DND-41 (cell line): ENCODE results near the gene UPP2.

Experiments used
- ATAC-seq: fragments of 200-7000 bp; cut with Tn5 transposase; 3 replicates; pipeline ENCODE4 v1.9.1; 2021; ENCODE audit warnings: low read depth; ENCODE audit not compliant: insufficient read depth
- DNase-seq: peaks from one replicate; pipeline ENCODE4 v3.0.0-alpha.2; 2020
- H2AFZ ChIP-seq: 2 replicates; pipeline ENCODE4 v1.6.0; 2012; ENCODE audit warnings: low read depth, low read length
- H3K27ac ChIP-seq: 2 replicates; pipeline ENCODE4 v1.5.1; 2012; ENCODE audit warnings: low read length, inconsistent platforms
- H3K27me3 ChIP-seq: fragments of 200-600 bp; sonication (generic); 2 replicates; pipeline ENCODE4 v1.6.0; 2012; ENCODE audit warnings: low read length, mild to moderate bottlenecking, inconsistent platforms; ENCODE audit not compliant: insufficient read depth, poor library complexity
- H3K36me3 ChIP-seq: 2 replicates; pipeline ENCODE4 v1.5.1; 2012; ENCODE audit warnings: low read length, inconsistent platforms; ENCODE audit not compliant: insufficient read depth
- H3K4me1 ChIP-seq: 2 replicates; pipeline ENCODE4 v1.5.1; 2012; ENCODE audit warnings: mild to moderate bottlenecking, low read length; ENCODE audit not compliant: insufficient read depth
- H3K4me2 ChIP-seq: 2 replicates; pipeline ENCODE4 v1.6.0; 2012; ENCODE audit warnings: mild to moderate bottlenecking, moderate library complexity, low read length, inconsistent platforms; ENCODE audit not compliant: insufficient read depth
- H3K4me3 ChIP-seq, 2 experiments: fragments of 200-600 bp in 1 of 2; shearing (Covaris generic) in 1 of 2; 2 replicates each; pipeline ENCODE4 v1.5.1; 2012 to 2016; ENCODE audit warnings: inconsistent platforms in 2 of 2, low read length in 2 of 2, mild to moderate bottlenecking in 2 of 2, low read depth in 1 of 2, moderate library complexity in 1 of 2
- H3K79me2 ChIP-seq: 2 replicates; pipeline ENCODE4 v1.6.0; 2012; ENCODE audit warnings: low read length, inconsistent platforms; ENCODE audit not compliant: insufficient read depth
- H3K9ac ChIP-seq: 2 replicates; pipeline ENCODE4 v1.6.0; 2012; ENCODE audit warnings: low read depth, mild to moderate bottlenecking, inconsistent platforms, low read length, moderate library complexity
- H3K9me3 ChIP-seq: 2 replicates; pipeline ENCODE4 v1.5.1; 2012; ENCODE audit warnings: low read length, moderate library complexity, mild to moderate bottlenecking, inconsistent platforms; ENCODE audit not compliant: insufficient read depth, severe bottlenecking
- H4K20me1 ChIP-seq: 2 replicates; pipeline ENCODE4 v1.6.0; 2012; ENCODE audit warnings: low read length; ENCODE audit not compliant: insufficient read depth
- CTCF ChIP-seq: IDR thresholded peaks from 2 replicates; pipeline ENCODE4 v1.5.1; 2012; ENCODE audit warnings: borderline replicate concordance, low read length, moderate library complexity, mild to moderate bottlenecking; ENCODE audit not compliant: poor library complexity, severe bottlenecking; ENCODE audit errors: extremely low read depth
- EZH2 ChIP-seq: IDR thresholded peaks from 3 replicates; pipeline ENCODE4 v1.6.1; 2012; ENCODE audit warnings: borderline replicate concordance, low read depth, mild to moderate bottlenecking, moderate library complexity, low read length, inconsistent platforms; ENCODE audit not compliant: severe bottlenecking

UPP2 gene

GRCh38 chr2:158134055-158134454 lies 32.4 kb downstream of the UPP2 start:
- ATAC-seq (no peak), DNase-seq (no peak)
- Histone ChIP-seq H3K9ac (no peak overlapping the region), H3K4me2 (no peak overlapping the region), H2AFZ (no peak overlapping the region), H3K4me1 (no peaks in the 10 kb centered on the region), H3K36me3 (no peaks in the 10 kb centered on the region), H3K27me3 (no peaks in the 10 kb centered on the region), H3K79me2 (no peaks in the 10 kb centered on the region), H4K20me1 (no peaks in the 10 kb centered on the region), H3K4me3 (no peak overlapping the region), H3K27ac (no peak overlapping the region), H3K9me3 (no peaks in the 10 kb centered on the region)
- no peak for TF ChIP-seq EZH2
- TF ChIP-seq CTCF, result no peak

- H3K36me3 ChIP-seq, result no peaks in the 10 kb centered on the region
- no peaks in the 10 kb centered on the region for H4K20me1 ChIP-seq
- H3K9ac ChIP-seq, result no peak overlapping the region
- no peak overlapping the region for H3K4me2 ChIP-seq
- no peaks in the 10 kb centered on the region for H3K9me3 ChIP-seq
- no peak for DNase-seq
- no peaks in the 10 kb centered on the region for H3K27me3 ChIP-seq
- no peak overlapping the region for H3K4me3 ChIP-seq
- TF ChIP-seq EZH2 (no peak), CTCF (no peak)
- H3K79me2 ChIP-seq, result no peaks in the 10 kb centered on the region
- H2AFZ ChIP-seq, result no peak overlapping the region
- H3K4me1 ChIP-seq, result no peaks in the 10 kb centered on the region
- no peak for ATAC-seq
- no peak overlapping the region for H3K27ac ChIP-seq
Measured at GRCh38 chr2:158134655-158135054, 33.0 kb downstream of the UPP2 start.

GRCh38 chr2:158135096-158135495 lies 33.4 kb downstream of the UPP2 start:
- Histone ChIP-seq H3K27ac (no peak overlapping the region), H3K9me3 (no peaks in the 10 kb centered on the region), H3K79me2 (no peaks in the 10 kb centered on the region), H3K27me3 (no peaks in the 10 kb centered on the region), H2AFZ (no peak overlapping the region), H3K36me3 (no peaks in the 10 kb centered on the region), H3K9ac (no peak overlapping the region), H3K4me3 (no peak overlapping the region), H3K4me1 (no peaks in the 10 kb centered on the region), H3K4me2 (no peak overlapping the region), H4K20me1 (no peaks in the 10 kb centered on the region)
- ATAC-seq (no peak), DNase-seq (no peak)
- TF ChIP-seq CTCF (no peak), EZH2 (no peak)

GRCh38 chr2:158138255-158138654 lies 36.6 kb downstream of the UPP2 start:
- ATAC-seq (no peak), DNase-seq (no peak)
- no peak overlapping the region for H3K4me2 ChIP-seq
- no peaks in the 10 kb centered on the region for H3K4me1 ChIP-seq
- no peaks in the 10 kb centered on the region for H3K27me3 ChIP-seq
- H4K20me1 ChIP-seq, result no peaks in the 10 kb centered on the region
- no peaks in the 10 kb centered on the region for H3K36me3 ChIP-seq
- H3K79me2 ChIP-seq, result no peaks in the 10 kb centered on the region
- H2AFZ ChIP-seq, result no peak overlapping the region
- no peak for TF ChIP-seq CTCF
- TF ChIP-seq EZH2, result no peak
- H3K27ac ChIP-seq, result no peak overlapping the region
- no peak overlapping the region for H3K4me3 ChIP-seq
- no peak overlapping the region for H3K9ac ChIP-seq
- no peaks in the 10 kb centered on the region for H3K9me3 ChIP-seq
